Activated T-helper 1 cell treated with anti-CD3 and anti-CD28 coated beads, Interleukin-12 subunit alpha, Interleukin-12 subunit beta, Interleukin-2, Interleukin-4 antibody, amounts not matched to agents 30 ng/mL and 10 ng/mL and 1 ng/mL, durations not matched to agents 14 hours and 24 hours and 36 hours (primary cell): ENCODE results near the gene RBP3. TPM values are rescaled to one million over a fixed set of nuclear protein-coding genes. Genes with fewer than 3 reads are reported as not detected.
A peak's percentile ranks its signal among the peaks of the same experiment; 100 is the strongest.

Source experiments
- DNase-seq: peaks from one replicate; pipeline ENCODE4 v3.0.0; 2021; ENCODE audit warnings: low spot score
- H3K27ac Mint-ChIP-seq: one replicate; pipeline ENCODE4 v1.8.0; 2021; ENCODE audit warnings: mild to moderate bottlenecking, mixed read lengths
- H3K27me3 Mint-ChIP-seq: one replicate; pipeline ENCODE4 v1.8.0; 2022; ENCODE audit warnings: mild to moderate bottlenecking, moderate library complexity, mixed read lengths; ENCODE audit not compliant: insufficient read depth
- H3K36me3 Mint-ChIP-seq: one replicate; pipeline ENCODE4 v1.8.0; 2021; ENCODE audit warnings: low read depth, mixed read lengths
- H3K4me1 Mint-ChIP-seq: one replicate; pipeline ENCODE4 v1.8.0; 2021; ENCODE audit warnings: low read depth, mixed read lengths
- H3K4me3 Mint-ChIP-seq: one replicate; pipeline ENCODE4 v1.8.0; 2021; ENCODE audit warnings: mild to moderate bottlenecking, moderate library complexity, mixed read lengths
- H3K9me3 Mint-ChIP-seq: one replicate; pipeline ENCODE4 v1.8.0; 2021; ENCODE audit warnings: mixed read lengths
- intact Hi-C: fragments of 100-400 bp; cut with micrococcal nuclease; formaldehyde crosslinking; loops from one replicate; pipeline ENCODE4 v1.15.1; 2024
- total RNA-seq: library from RNA; stranded (reverse); gene quantifications from 2 replicates; pipeline ENCODE4 v1.2.3, GENCODE V29; 2022

The RBP3 gene
- total RNA-seq, 1 donor from 2014 or later, result not detected

- no peak for DNase-seq
- Mint-ChIP-seq H3K4me3 (no peak overlapping the region), H3K4me1 (peaks cover 12% of the 10 kb centered on the region), H3K27me3 (no peaks in the 10 kb centered on the region), H3K9me3 (no peaks in the 10 kb centered on the region), H3K36me3 (no peaks in the 10 kb centered on the region), H3K27ac (no peak overlapping the region)
- intact Hi-C loops, result loop anchor here (5.0 kb wide), 2 partner anchors 128 to 158 kb away; no protein-coding TSS in a partner anchor
These were observed 38.1 kb upstream of the RBP3 start for GRCh38 chr10:47310090-47310505.

GRCh38 chr10:47311193-47311931 is 36.8 kb upstream of the RBP3 start:
- H3K9me3 Mint-ChIP-seq, result no peaks in the 10 kb centered on the region
- peaks cover 2% of the 10 kb centered on the region for H3K27me3 Mint-ChIP-seq
- peak; percentile 23 for DNase-seq
- H3K4me1 Mint-ChIP-seq, result peaks cover 12% of the 10 kb centered on the region
- intact Hi-C loops, result loop anchor here (5.0 kb wide), 2 partner anchors 129 to 159 kb away; no protein-coding TSS in a partner anchor
- no peak overlapping the region for H3K4me3 Mint-ChIP-seq
- no peaks in the 10 kb centered on the region for H3K36me3 Mint-ChIP-seq
- no peak overlapping the region for H3K27ac Mint-ChIP-seq

GRCh38 chr10:47311932-47312662 is 36.1 kb upstream of the RBP3 start:
- Mint-ChIP-seq H3K4me1 (peaks cover 12% of the 10 kb centered on the region), H3K4me3 (no peak overlapping the region), H3K27me3 (peaks cover 2% of the 10 kb centered on the region), H3K9me3 (no peaks in the 10 kb centered on the region), H3K27ac (no peak overlapping the region), H3K36me3 (no peaks in the 10 kb centered on the region)
- intact Hi-C loops, result loop anchor here (1.0 to 5.0 kb wide), 5 partner anchors 47 to 288 kb away; no protein-coding TSS in a partner anchor
- peak; percentile 66 for DNase-seq

- no peaks in the 10 kb centered on the region for H3K36me3 Mint-ChIP-seq
- H3K27ac Mint-ChIP-seq, result no peak overlapping the region
- no peak overlapping the region for H3K4me3 Mint-ChIP-seq
- intact Hi-C loops, result loop anchor here (1.0 to 5.0 kb wide), 5 partner anchors 48 to 288 kb away; no protein-coding TSS in a partner anchor
- DNase-seq, result no peak
- no peaks in the 10 kb centered on the region for H3K9me3 Mint-ChIP-seq
- H3K27me3 Mint-ChIP-seq, result peaks cover 2% of the 10 kb centered on the region
- peaks cover 12% of the 10 kb centered on the region for H3K4me1 Mint-ChIP-seq
These were observed 35.5 kb upstream of the RBP3 start for GRCh38 chr10:47312663-47312995.

GRCh38 chr10:47314416-47314970 is 33.7 kb upstream of the RBP3 start:
- H3K27ac Mint-ChIP-seq, result no peak overlapping the region
- intact Hi-C loops, result loop anchor here (5.0 kb wide), 2 partner anchors 132 to 162 kb away; no protein-coding TSS in a partner anchor
- no peak for DNase-seq
- H3K36me3 Mint-ChIP-seq, result no peaks in the 10 kb centered on the region
- no peaks in the 10 kb centered on the region for H3K9me3 Mint-ChIP-seq
- peaks cover 2% of the 10 kb centered on the region for H3K27me3 Mint-ChIP-seq
- H3K4me3 Mint-ChIP-seq, result no peak overlapping the region
- peaks cover 12% of the 10 kb centered on the region for H3K4me1 Mint-ChIP-seq

- no peak overlapping the region for H3K27ac Mint-ChIP-seq
- H3K4me1 Mint-ChIP-seq, result peaks cover 12% of the 10 kb centered on the region
- H3K27me3 Mint-ChIP-seq, result peaks cover 2% of the 10 kb centered on the region
- H3K9me3 Mint-ChIP-seq, result no peaks in the 10 kb centered on the region
- DNase-seq, result no peak
- intact Hi-C loops, result no loop called here
- H3K36me3 Mint-ChIP-seq, result no peaks in the 10 kb centered on the region
- no peak overlapping the region for H3K4me3 Mint-ChIP-seq
These were observed 32.7 kb upstream of the RBP3 start for GRCh38 chr10:47315421-47315820.

- DNase-seq, result no peak
- Mint-ChIP-seq H3K4me3 (no peak overlapping the region), H3K36me3 (no peaks in the 10 kb centered on the region), H3K27ac (peak overlapping the region; percentile 29), H3K4me1 (peaks cover 10% of the 10 kb centered on the region), H3K27me3 (peaks cover 2% of the 10 kb centered on the region), H3K9me3 (no peaks in the 10 kb centered on the region)
- intact Hi-C loops, result no loop called here
These were observed 32.0 kb upstream of the RBP3 start for GRCh38 chr10:47316131-47316530.

GRCh38 chr10:47317251-47317650 is 30.9 kb upstream of the RBP3 start:
- Mint-ChIP-seq H3K36me3 (no peaks in the 10 kb centered on the region), H3K27ac (no peak overlapping the region), H3K4me3 (no peak overlapping the region), H3K4me1 (no peaks in the 10 kb centered on the region), H3K9me3 (no peaks in the 10 kb centered on the region), H3K27me3 (peaks cover 2% of the 10 kb centered on the region)
- DNase-seq, result no peak
- intact Hi-C loops, result no loop called here

- no peaks in the 10 kb centered on the region for H3K9me3 Mint-ChIP-seq
These were observed 29.5 kb upstream of the RBP3 start for GRCh38 chr10:47318706-47319105.

GRCh38 chr10:47319784-47320183 is 28.4 kb upstream of the RBP3 start:
- Mint-ChIP-seq H3K4me3 (no peak overlapping the region), H3K27ac (no peak overlapping the region), H3K9me3 (no peaks in the 10 kb centered on the region), H3K36me3 (no peaks in the 10 kb centered on the region), H3K27me3 (peaks cover 2% of the 10 kb centered on the region), H3K4me1 (no peaks in the 10 kb centered on the region)
- intact Hi-C loops, result no loop called here
- DNase-seq, result no peak

More at GRCh38 chr10:47318706-47319105, 29.5 kb upstream of the RBP3 start:
- intact Hi-C loops, result no loop called here
- Mint-ChIP-seq H3K4me3 (no peak overlapping the region), H3K27ac (no peak overlapping the region), H3K36me3 (no peaks in the 10 kb centered on the region), H3K27me3 (peaks cover 2% of the 10 kb centered on the region), H3K4me1 (no peaks in the 10 kb centered on the region)
- no peak for DNase-seq

GRCh38 chr10:47320812-47321211 is 27.4 kb upstream of the RBP3 start:
- Mint-ChIP-seq H3K9me3 (no peaks in the 10 kb centered on the region), H3K27me3 (peaks cover 2% of the 10 kb centered on the region), H3K4me3 (no peak overlapping the region), H3K27ac (no peak overlapping the region), H3K4me1 (no peaks in the 10 kb centered on the region), H3K36me3 (no peaks in the 10 kb centered on the region)
- intact Hi-C loops, result no loop called here
- no peak for DNase-seq

- Mint-ChIP-seq H3K4me3 (no peak overlapping the region), H3K27ac (no peak overlapping the region), H3K4me1 (no peaks in the 10 kb centered on the region), H3K9me3 (no peaks in the 10 kb centered on the region), H3K36me3 (no peaks in the 10 kb centered on the region), H3K27me3 (no peaks in the 10 kb centered on the region)
- intact Hi-C loops, result no loop called here
- no peak for DNase-seq
These were observed 26.5 kb upstream of the RBP3 start for GRCh38 chr10:47321521-47322195.
